Mucosa of descending colon (tissue), 3 donors: ENCODE results near the gene ATP6V1C2. TPM values are rescaled to one million over a fixed set of nuclear protein-coding genes. Genes with fewer than 3 reads are reported as not detected.

Experiments
- ATAC-seq: fragments of 200-7000 bp; cut with Tn5 transposase; one replicate; pipeline ENCODE4 v1.9.1; 2020; ENCODE audit warnings: mild to moderate bottlenecking, moderate library complexity
- DNase-seq, 3 donors: peaks; one replicate each; pipeline ENCODE4 v3.0.0-alpha.2; 2020
- H3K36me3 ChIP-seq: fragments of 200-600 bp; one replicate; pipeline ENCODE4 v1.8.0; 2021; ENCODE audit warnings: low read depth, mild to moderate bottlenecking
- H3K4me1 ChIP-seq: fragments of 200-600 bp; one replicate; pipeline ENCODE4 v1.8.0; 2021; ENCODE audit warnings: low read depth, mild to moderate bottlenecking
- H3K4me3 ChIP-seq: fragments of 200-600 bp; one replicate; pipeline ENCODE4 v1.8.0; 2021; ENCODE audit warnings: mild to moderate bottlenecking
- H3K9me3 ChIP-seq: fragments of 200-600 bp; one replicate; pipeline ENCODE4 v1.8.0; 2021; ENCODE audit warnings: mild to moderate bottlenecking
- intact Hi-C, 2 donors: fragments of 100-400 bp; cut with DNase I in 1 of 2; cut with micrococcal nuclease in 1 of 2; formaldehyde crosslinking; loops; one replicate each; pipeline versions ENCODE4 v1.11.0 to v1.11.1; 2022; cut with DNase I, micrococcal nuclease
- total RNA-seq, 3 donors: library from RNA; stranded (reverse); fragmentation: NEBNext Ultra II Directional in 2 of 3; extraction: Animal tissue kit (Norgen Biotek cat#: 25700) in 2 of 3; gene quantifications; one replicate each; pipeline versions ENCODE4 v1.2.1 to v1.2.4, GENCODE V29; 2021 to 2023
- TF ChIP-seq, protein P1 (sequence below): fragments of 200-600 bp; IDR thresholded peaks from one replicate; pipeline ENCODE4 v1.8.0; 2022; ENCODE audit warnings: antibody characterized with exemption, mild to moderate bottlenecking
- donor health status: DM: no; HTN: no; CAD: no; lungs with moderate emphysema.
- donor health status: DM: no; HTN: no; CAD: no.
- donor health status: DM: no; HTN: yes; CAD: no.

The ATP6V1C2 gene
- total RNA-seq, 3 donors from 2014 or later = 0.57 to 3.8 (median 1.0) TPM

DNA sequence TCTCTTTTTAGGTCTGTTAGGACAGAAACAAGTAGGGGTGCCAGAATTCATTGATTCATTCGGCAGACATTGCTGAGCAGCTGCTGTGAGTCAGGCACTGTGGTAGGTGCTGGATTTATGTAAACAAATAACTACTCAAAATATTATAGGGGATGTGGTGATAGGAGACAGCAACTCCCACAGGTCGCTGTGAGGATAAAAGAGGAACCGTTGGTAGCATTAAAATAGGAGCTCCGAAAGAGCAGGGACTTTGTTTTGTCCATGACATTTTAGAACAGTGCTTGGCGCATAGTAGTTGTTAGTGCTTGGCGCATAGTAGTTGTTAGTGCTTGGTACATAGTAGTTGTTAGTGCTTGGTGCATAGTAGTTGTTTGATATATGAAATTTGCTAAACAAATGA, 29.2 kb downstream of the ATP6V1C2 start:
- intact Hi-C loops = no loop called here
- no peak for ATAC-seq
- TF ChIP-seq, protein P1, sequence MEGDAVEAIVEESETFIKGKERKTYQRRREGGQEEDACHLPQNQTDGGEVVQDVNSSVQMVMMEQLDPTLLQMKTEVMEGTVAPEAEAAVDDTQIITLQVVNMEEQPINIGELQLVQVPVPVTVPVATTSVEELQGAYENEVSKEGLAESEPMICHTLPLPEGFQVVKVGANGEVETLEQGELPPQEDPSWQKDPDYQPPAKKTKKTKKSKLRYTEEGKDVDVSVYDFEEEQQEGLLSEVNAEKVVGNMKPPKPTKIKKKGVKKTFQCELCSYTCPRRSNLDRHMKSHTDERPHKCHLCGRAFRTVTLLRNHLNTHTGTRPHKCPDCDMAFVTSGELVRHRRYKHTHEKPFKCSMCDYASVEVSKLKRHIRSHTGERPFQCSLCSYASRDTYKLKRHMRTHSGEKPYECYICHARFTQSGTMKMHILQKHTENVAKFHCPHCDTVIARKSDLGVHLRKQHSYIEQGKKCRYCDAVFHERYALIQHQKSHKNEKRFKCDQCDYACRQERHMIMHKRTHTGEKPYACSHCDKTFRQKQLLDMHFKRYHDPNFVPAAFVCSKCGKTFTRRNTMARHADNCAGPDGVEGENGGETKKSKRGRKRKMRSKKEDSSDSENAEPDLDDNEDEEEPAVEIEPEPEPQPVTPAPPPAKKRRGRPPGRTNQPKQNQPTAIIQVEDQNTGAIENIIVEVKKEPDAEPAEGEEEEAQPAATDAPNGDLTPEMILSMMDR = no peak

DNA sequence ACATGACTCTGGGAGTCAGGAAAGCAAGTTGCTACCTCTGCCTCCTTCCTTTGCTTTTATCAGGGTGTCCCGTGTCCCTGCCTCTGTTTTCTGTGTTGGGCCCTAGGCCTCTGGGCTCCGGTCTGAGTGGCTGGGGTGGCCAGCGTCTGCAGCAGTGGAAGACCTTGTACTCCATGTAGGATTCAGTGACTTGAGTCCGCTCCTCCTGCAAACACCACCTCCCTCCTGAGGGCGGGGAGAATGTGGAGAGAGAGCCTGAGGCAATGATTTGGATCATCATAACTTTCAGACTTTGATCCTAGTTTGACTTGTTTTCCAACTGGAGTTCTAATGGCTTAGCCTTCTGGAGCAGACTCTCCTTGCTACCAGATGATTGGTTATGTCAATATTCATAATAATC, 30.8 kb downstream of the ATP6V1C2 start:
- TF ChIP-seq, protein P1 = no peak
- ATAC-seq (peak; percentile 90), DNase-seq (peak in 2 of 3 donors; percentile 71 to 72)
- peaks cover 7% of the 10 kb centered on the region for H3K4me1 ChIP-seq
- intact Hi-C loops = no loop called here
- no peaks in the 10 kb centered on the region for H3K9me3 ChIP-seq
- no peak overlapping the region for H3K4me3 ChIP-seq
- H3K36me3 ChIP-seq = no peaks in the 10 kb centered on the region

More for the DNA sequence above, 29.2 kb downstream of the ATP6V1C2 start:
- Histone ChIP-seq H3K36me3 (no peaks in the 10 kb centered on the region), H3K9me3 (no peaks in the 10 kb centered on the region), H3K4me3 (no peak overlapping the region), H3K4me1 (peaks cover 8% of the 10 kb centered on the region)
- DNase-seq = no peak

DNA sequence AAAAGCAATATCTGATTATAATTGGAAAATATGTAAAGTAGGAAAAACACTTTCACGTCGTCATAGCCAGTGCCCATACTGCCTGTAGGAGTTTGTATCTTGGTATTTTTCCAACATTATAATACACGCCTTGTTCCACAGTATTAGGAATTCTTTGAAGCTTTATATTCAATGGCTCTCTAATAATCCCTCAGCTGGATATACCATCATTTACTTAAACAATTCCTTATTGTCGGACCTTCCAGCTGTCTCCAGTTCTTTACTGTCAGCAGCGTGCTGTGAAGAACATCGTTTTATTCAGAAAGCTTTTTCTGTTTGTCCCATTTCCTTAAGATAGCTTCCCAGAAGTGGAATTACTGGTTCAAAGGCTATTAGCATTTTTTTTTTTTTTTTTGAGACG, 31.7 kb downstream of the ATP6V1C2 start:
- peaks cover 7% of the 10 kb centered on the region for H3K4me1 ChIP-seq
- DNase-seq (no peak), ATAC-seq (no peak)
- no peaks in the 10 kb centered on the region for H3K9me3 ChIP-seq
- H3K4me3 ChIP-seq = no peak overlapping the region
- TF ChIP-seq, protein P1 = no peak
- intact Hi-C loops = no loop called here
- no peaks in the 10 kb centered on the region for H3K36me3 ChIP-seq

DNA sequence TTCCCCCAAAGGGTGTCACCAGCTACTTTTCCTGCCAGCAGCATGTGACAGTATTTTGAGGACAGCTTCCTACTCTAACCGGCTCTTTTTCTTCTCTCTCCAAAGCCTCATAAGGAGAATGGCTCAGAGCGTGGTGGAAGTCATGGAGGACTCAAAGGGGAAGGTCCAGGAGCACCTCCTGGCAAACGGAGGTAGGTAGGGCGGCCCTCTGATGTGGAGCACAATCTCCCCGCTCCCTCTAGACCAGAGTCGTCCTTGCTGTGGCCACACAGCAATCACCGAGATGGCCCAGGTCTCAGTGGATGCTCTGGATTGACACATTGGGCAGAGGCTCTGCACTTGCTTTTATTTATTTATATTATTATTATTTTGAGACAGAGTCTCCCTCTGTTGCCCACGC, 32.4 kb downstream of the ATP6V1C2 start:
- no peak for ATAC-seq
- Histone ChIP-seq H3K36me3 (no peaks in the 10 kb centered on the region), H3K4me3 (no peak overlapping the region), H3K9me3 (no peaks in the 10 kb centered on the region), H3K4me1 (peaks cover 7% of the 10 kb centered on the region)
- TF ChIP-seq, protein P1 = no peak
- no peak for DNase-seq
- intact Hi-C loops = no loop called here

DNA sequence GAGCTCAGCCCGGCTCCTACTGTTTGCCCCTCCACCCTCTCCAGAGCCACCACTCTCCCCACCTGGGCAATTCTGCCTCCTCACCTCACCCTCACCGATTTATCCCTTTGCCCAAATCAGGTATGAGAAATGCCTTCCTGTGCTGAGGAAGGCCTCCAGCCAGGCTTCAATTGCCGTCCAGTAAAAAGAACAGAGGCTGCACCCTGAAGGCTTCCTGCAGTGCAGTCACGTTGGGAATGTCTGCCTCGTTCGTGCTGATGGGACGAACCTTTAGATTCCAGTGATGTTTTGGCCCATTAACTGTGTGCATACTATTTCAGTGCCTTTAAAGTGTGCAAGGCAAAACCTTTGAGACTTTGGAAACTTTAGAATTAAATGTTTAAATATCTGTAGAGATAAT, 34.2 kb downstream of the ATP6V1C2 start:
- Histone ChIP-seq H3K9me3 (no peaks in the 10 kb centered on the region), H3K36me3 (no peaks in the 10 kb centered on the region), H3K4me1 (peaks cover 16% of the 10 kb centered on the region), H3K4me3 (no peak overlapping the region)
- TF ChIP-seq, protein P1 = no peak
- ATAC-seq = no peak
- no peak for DNase-seq
- intact Hi-C loops = no loop called here

DNA sequence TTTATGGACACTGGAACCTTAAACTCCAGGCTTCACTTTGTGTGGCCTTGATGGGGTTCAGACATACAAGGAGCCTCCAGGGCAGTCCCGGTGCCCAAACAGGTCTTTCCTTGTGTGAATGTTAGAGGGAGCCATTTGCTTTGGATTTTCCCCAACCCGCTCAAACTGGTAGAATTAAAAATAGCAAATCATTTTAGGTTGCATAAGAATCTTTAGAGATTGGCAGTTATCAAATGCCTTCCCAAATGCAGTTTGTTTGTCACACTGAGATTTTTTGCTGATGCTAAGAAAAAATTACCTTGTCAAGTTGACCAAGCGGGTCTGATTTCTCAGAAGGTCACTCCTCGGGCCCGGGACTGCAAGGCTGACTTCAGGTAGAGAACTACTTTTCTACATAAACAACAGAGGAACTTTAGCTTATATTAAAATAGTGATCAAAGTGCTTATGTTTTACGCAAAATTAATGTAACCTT, 36.4 kb downstream of the ATP6V1C2 start:
- H3K9me3 ChIP-seq = no peaks in the 10 kb centered on the region
- no peak overlapping the region for H3K4me3 ChIP-seq
- intact Hi-C loops = no loop called here
- no peaks in the 10 kb centered on the region for H3K36me3 ChIP-seq
- TF ChIP-seq, protein P1 = no peak
- DNase-seq (peak in 1 of 3 donors; percentile 11), ATAC-seq (peak; percentile 31)
- peaks cover 11% of the 10 kb centered on the region for H3K4me1 ChIP-seq
